GM19099 (cell line): ENCODE measurements around the gene CHST13.

Source experiments
- POLR2A ChIP-seq: IDR thresholded peaks from 3 replicates; pipeline ENCODE4 v1.6.1; 2011; ENCODE audit warnings: low read depth; ENCODE audit not compliant: insufficient read length; ENCODE audit errors: extremely low read depth

CHST13 gene

GRCh38 chr3:126512026-126512425 is 11.9 kb upstream of the CHST13 start:
- TF ChIP-seq POLR2A = no peak

DNA sequence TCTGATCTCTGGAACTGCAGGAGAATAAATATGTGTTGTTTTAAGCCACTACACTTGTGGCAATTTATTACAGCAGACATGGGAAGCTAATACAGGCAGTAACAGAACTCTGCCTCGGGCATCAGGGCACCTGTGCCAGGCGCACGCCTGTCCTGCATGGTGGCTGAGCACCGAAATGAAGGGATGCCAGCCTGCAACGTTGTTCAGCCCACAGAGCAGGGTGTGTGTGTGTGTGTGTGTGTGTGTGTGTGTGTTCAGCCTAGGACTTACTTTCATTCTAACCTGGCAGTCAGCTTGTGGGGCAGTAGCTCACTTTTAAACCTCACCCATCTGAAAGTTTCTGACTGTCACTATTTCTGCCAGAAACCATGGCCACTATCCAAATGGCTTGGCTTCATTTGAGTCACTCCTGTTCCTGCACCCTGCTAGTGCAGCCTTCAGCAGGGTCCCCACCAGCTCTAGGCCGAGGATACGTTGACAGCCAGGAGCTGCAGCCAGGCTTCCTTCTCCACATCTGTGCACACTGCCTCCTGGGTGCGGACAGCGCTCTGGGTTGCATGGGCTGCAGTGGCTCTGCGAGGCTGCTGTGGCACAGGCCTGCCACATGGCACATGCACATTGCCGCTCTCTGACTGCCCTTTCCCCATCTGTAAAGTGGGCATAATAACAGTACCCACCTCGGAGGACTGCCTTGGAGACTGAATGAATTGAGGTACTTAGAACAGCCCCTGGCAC is 10.9 kb upstream of the CHST13 start:
- TF ChIP-seq POLR2A = no peak

- TF ChIP-seq POLR2A = no peak
Observed at GRCh38 chr3:126514161-126514560, 9.8 kb upstream of the CHST13 start.

GRCh38 chr3:126515066-126515706 is 8.8 kb upstream of the CHST13 start:
- no peak for TF ChIP-seq POLR2A

DNA sequence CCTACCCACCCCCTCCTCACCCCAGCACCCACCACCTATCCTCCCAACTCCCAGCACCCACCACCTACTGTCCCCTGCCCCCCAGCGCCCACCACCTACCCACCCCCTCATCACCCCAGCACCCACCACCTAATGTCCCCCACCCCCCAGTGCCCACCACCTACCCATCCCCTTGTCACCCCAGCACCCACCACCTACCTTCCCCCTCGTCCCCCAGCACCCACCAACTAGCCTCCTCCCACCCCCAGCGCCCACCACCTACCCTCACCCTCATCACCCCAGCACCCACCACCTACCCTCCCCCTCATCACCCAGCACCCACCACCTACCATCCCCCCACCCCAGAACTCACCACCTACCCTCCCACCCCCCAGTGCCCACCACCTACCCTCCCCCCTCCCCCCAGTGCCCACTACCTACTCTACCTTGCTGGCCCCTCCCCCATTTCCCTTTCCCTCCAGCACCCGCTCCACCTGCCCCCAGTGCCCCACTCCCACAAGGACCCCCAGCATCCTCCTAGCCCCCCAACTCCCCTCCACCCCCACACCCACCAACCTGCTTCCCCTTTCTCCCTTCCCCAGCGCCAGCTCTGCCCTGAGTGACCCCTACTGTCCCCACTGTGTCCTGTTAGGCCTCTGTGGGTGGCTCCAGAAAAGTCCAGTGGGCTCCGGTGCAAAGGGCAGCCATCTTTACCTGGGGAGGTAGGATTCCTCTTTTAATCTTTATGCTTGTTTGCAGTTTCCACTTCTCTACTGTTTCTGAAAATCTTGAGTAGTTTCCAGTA is 7.6 kb upstream of the CHST13 start:
- TF ChIP-seq POLR2A = no peak

GRCh38 chr3:126516936-126517290 is 7.0 kb upstream of the CHST13 start:
- TF ChIP-seq POLR2A = no peak

- TF ChIP-seq POLR2A = no peak
Observed at GRCh38 chr3:126517291-126517951, 6.5 kb upstream of the CHST13 start, which contains the start of gene UROC1. Gene UROC1 (minus strand): TSS chr3:126517773. CDS start chr3:126517719, 54 bp downstream.

DNA sequence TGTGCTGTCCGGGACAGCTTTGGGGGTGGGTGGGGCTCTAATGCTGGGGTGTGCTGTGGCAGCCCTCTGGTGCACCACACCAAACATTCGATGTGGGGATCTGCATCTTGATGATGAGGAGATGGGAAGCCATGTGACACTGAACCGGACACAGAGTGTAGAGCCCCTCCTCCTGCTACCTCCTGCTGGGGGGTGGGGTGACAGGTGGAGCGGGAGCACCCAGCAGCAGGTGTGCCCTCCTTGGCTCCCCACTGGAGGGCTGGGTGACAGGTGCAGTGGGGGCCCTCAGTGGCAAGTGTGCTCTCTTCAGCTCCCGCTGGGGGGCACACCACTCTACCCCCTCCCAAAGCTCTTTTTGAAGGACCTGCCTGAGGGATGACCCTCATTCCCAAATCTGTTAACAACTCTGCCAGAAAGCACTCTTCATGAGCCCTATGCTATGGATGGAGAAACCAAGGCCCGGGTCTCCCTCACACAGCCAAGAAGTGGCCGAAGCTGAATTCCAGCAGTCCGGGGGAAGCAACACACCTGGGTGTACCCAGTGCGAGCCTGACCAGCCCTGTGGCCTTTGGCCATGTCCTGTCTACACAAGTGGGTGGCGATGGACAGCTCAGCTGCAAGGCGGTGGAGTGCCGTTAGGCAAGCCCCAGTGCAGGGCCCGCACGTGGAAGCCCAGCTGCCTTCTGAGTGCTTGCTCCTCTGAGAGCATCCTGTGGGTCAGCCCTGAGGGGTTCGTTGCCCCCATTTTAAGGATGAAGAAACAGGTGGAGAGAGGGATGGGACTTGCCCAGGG is 5.8 kb upstream of the CHST13 start:
- no peak for TF ChIP-seq POLR2A

DNA sequence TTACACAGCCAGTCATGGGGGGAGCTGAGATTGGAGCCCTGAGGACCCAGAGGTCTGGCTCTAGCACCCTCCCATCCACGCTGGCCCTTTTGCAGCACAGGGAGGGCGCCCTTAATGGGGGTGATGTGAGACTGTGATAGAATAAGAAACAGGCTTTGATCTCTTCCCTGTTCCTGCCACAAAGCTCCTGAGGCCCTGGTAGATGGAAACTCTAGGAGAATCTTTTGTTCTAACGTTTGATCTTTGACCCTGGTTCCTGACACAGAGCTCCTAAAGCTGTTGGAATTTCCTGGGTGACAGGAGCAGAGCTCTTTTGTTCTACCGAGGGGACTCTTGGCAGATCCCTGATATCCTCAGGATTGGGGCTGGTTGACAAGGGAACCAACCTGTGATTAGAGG is 5.2 kb upstream of the CHST13 start:
- no peak for TF ChIP-seq POLR2A

DNA sequence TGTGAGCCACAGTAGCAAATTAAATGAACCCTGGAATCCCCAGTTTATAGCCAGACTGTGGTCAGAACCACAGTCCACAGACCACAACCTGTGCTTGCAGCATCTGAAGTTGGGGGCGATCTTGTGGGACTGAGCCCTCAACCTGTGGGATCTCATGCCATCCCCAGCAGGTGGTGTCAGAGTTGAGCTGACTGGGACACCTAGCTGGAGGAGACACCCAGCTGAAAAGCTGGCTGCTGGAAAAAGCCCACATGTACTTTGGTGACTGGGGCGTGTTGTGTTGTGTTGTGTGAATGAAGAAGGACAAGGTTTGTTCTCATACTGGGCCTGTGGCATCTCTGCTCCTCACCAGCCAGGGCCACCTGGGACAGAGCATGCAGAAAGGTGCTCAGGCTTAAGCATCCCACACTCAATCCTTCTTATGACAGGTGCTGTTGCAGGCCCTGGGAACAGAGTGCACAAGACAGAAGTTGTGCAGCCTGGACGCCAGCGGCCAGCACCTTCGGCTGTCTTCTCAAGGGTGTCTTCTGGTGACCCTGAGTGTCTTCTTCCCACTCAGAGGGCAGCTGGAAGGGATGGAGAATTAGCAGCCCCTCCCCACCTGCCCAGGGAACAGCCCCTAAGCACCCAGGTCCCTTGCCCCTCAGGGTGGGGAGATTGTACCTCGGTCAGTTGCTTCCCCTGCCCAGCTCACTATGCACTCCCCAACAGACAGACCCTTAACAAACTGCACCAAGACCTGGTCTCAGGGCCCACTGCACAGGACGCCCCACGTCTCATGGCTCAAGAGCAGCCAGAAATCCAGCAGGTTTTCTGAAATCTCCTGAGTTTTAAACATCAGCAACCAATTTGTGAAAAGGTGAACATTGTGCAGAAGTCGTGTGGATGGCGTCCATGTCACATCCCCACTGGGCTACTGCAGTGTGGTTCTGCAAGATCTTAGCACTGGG is 4.2 kb upstream of the CHST13 start:
- TF ChIP-seq POLR2A = no peak

DNA sequence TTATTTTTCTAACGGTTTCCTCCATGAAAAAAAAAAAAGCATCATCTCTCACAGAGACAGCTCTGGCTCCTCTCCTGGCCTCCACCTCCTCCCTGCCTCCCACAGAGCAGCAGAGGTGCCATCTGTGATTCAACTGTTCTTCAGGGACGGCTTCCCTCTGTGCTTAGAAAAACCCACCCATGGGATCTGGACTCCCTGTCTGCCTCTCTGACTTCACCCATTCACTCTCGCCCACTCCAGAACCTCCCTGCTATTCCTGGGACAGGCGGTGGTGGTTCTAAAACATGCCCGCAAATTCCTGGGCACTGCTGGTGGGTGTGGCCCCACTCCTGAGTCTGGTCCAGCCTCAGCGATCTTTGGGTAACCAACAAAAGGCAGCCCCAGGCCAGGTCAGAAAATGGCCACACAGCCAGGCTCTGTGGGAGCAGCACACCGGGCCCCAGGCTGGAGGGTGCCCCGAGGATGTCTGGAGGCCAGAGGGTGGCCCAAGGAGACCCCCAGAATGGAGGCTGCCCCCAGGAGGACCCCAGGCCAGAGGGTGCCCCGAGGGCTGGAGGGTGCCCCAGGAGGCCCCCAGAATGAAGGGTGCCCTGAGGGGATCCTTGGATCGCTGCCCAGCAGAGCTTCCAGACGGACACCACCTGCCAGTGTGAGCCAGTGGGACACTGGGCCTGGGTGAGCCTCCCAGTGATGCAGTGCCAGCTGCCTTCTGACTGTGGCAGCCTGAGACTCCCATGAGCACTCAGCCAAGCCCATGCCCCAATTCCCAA is 2.6 kb upstream of the CHST13 start:
- no peak for TF ChIP-seq POLR2A

GRCh38 chr3:126522363-126522788 is 1.6 kb upstream of the CHST13 start:
- TF ChIP-seq POLR2A = no peak
